Measurements from ENCODE around the gene UBL4A. TPM values are rescaled to one million over a fixed set of nuclear protein-coding genes. Genes with fewer than 3 reads are reported as not detected.
A peak's percentile ranks its signal among the peaks of the same experiment; 100 is the strongest.

UBL4A gene
- total RNA-seq, 1 donor from 2014 or later = 20.9 TPM

DNA sequence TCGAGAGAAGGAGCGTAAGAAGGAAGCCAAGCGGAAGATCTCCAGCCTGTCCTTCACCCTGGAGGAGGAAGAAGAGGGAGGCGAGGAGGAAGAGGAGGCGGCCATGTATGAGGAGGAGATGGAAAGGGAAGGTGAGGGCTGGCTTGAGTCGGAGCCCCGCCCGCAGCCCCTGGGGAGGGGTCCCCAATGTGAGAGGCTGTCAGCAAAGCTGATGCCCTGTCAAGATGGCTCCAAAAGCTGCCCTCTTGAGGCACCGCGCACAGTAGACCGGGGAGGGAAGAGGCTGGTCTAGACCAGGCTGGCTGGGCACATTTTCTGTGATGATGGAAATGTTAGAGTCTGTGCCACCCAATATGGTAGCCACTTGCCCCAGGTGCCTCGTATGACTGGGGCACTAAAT is 40.0 kb downstream of the UBL4A start:
- ATAC-seq (ENCODE audit: low read depth) (no peak), DNase-seq (no peak)
- TF ChIP-seq CTCF (IDR thresholded peaks at IDR 0.05) = no peak
- Mint-ChIP-seq H3K4me1 (peaks cover 3% of the 10 kb centered on the region), H3K36me3 (ENCODE audit: low read depth) (peaks cover 36% of the 10 kb centered on the region), H3K27me3 (no peaks in the 10 kb centered on the region), H3K4me3 (no peak overlapping the region), H3K27ac (no peak overlapping the region), H3K9me3 (no peaks in the 10 kb centered on the region)
- intact Hi-C loops (cut with micrococcal nuclease) = no loop called here
- POLR2A ChIA-PET = no interaction called here
- CTCF ChIA-PET = no interaction called here

DNA sequence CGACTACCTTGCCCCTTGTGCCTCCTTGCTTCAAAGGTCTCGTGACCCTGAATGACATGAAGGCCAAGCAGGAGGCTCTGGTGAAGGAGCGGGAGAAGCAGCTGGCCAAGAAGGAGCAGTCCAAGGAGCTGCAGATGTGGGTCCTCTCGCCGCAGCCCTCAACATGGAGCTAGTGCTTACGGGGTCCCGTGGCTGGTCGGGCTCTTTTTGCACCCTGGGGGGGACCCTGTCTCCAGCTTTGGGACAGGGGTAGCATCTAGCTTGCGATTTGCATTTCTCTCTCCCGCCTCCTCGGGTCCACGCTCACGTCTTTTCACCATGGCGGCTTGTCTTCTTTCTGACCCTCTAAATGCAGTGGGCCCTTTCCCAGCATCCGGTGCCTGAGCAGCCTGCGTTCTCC is 40.6 kb downstream of the UBL4A start:
- Mint-ChIP-seq H3K4me3 (no peak overlapping the region), H3K9me3 (no peaks in the 10 kb centered on the region), H3K27me3 (no peaks in the 10 kb centered on the region), H3K4me1 (peaks cover 3% of the 10 kb centered on the region), H3K27ac (no peak overlapping the region), H3K36me3 (ENCODE audit: low read depth) (peaks cover 37% of the 10 kb centered on the region)
- no peak for TF ChIP-seq CTCF (IDR thresholded peaks at IDR 0.05)
- POLR2A ChIA-PET = interaction anchor here (0.6 to 2.3 kb wide), 2 partner anchors 48 to 77 kb away, joined by 5 read pairs; no protein-coding TSS in a partner anchor
- ATAC-seq (ENCODE audit: low read depth) (no peak), DNase-seq (no peak)
- CTCF ChIA-PET = no interaction called here
- intact Hi-C loops (cut with micrococcal nuclease) = no loop called here

DNA sequence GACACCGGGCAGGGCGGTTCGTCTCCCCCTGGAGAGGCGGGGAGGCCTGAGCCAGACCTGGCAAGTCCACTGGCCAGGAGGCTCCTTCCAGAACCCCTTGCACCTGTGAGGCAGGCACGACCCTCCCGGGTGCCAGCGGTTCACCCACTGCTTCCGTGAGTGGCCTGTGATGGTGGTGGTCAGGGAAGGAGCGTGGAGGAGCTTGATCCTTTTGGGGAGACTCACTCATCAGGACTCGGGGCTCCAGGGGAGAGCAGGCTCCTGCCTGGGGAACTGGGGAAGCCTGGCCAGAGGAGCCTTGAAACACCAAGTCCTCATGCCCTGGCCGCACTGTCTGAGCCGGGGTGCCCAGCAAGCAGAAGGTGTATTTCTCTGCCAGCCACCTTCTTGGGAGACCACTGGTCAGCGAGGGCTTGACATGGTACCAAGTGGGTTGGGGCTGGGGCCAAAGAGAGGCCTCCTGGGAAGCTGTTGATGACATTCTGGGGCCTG is 41.6 kb downstream of the UBL4A start:
- ATAC-seq (ENCODE audit: low read depth) (no peak), DNase-seq (no peak)
- TF ChIP-seq CTCF (IDR thresholded peaks at IDR 0.05) = no peak
- ChIA-PET POLR2A (interaction anchor here (1.0 to 2.3 kb wide), 5 partner anchors 9 to 66 kb away, joined by 3 to 5 read pairs (median 3); partner anchors contain the start of gene EMD), CTCF (no interaction called here)
- H3K27me3 Mint-ChIP-seq = no peaks in the 10 kb centered on the region
- H3K36me3 Mint-ChIP-seq (ENCODE audit: low read depth) = peaks cover 35% of the 10 kb centered on the region
- peak overlapping the region; percentile 48 for H3K4me3 Mint-ChIP-seq
- H3K4me1 Mint-ChIP-seq = peaks cover 5% of the 10 kb centered on the region
- H3K9me3 Mint-ChIP-seq = no peaks in the 10 kb centered on the region
- intact Hi-C loops (cut with micrococcal nuclease) = loop anchor here (1.0 kb wide), 1 partner anchor 12 kb away; no protein-coding TSS in a partner anchor
- no peak overlapping the region for H3K27ac Mint-ChIP-seq

DNA sequence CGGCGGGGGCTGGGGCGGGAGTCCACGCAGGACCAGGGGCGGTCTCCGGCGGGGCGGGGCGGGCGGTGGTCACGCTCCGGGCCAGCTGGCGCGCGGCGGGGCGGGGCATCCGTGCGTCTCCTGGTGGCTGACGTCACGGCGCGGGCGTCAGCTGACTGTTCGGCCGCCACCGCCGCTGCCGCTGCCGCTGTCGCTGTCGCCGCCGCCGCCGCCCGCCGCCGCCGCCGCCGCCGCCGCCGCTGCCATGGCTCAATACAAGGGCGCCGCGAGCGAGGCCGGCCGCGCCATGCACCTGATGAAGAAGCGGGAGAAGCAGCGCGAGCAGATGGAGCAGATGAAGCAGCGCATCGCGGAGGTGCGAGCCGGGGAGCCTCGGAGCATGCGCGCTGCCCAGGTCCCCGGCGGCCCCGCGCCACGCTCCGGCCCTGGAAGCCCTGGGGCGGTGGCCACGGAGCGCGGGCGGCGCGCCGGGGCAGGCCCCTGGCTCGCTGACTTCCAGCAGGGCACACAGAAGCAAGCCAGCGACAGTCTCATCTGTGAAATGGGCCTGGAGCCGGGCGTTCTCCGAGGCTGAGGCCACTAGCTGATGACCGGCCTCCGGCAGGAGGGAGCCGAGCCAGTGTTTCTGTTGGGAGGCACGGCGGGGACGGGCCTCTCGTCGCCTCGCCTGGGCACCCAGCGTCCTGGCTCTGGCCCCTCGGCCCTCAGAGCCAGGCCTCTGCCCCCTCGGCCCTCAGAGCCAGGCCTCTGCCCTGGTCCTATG is 42.2 kb downstream of the UBL4A start, which contains the start of gene FAM50A:
FAM50A (plus strand) TSS at position 150 of the 763 bp plus-strand sequence; CDS start at position 245, 95 bp downstream.
- Mint-ChIP-seq H3K27ac (peak within 1 kb of the TSS; percentile 66), H3K4me3 (peak within 1 kb of the TSS; percentile 77), H3K9me3 (no peaks in the 10 kb centered on the region), H3K4me1 (peaks cover 5% of the 10 kb centered on the region), H3K36me3 (ENCODE audit: low read depth) (peaks cover 34% of the 10 kb centered on the region), H3K27me3 (no peaks in the 10 kb centered on the region)
- DNase-seq (peak; percentile 75), ATAC-seq (ENCODE audit: low read depth) (peak; percentile 90)
- intact Hi-C loops (cut with micrococcal nuclease) = loop anchor here (1.0 kb wide), 1 partner anchor 13 kb away; no protein-coding TSS in a partner anchor
- ChIA-PET POLR2A (interaction anchor here (1.0 to 2.3 kb wide), 6 partner anchors 8 to 103 kb away, joined by 3 to 5 read pairs (median 3); partner anchors contain the start of genes EMD and IKBKG), CTCF (no interaction called here)
- TF ChIP-seq CTCF (IDR thresholded peaks at IDR 0.05) = no peak

- intact Hi-C loops (cut with micrococcal nuclease) = no loop called here
- Mint-ChIP-seq H3K36me3 (ENCODE audit: low read depth) (peaks cover 36% of the 10 kb centered on the region), H3K27me3 (no peaks in the 10 kb centered on the region), H3K4me1 (peaks cover 8% of the 10 kb centered on the region), H3K27ac (peak overlapping the region; percentile 66), H3K4me3 (peak overlapping the region; percentile 74), H3K9me3 (no peaks in the 10 kb centered on the region)
- CTCF ChIA-PET = no interaction called here
- TF ChIP-seq CTCF (IDR thresholded peaks at IDR 0.05) = no peak
- POLR2A ChIA-PET = interaction anchor here (1.0 kb wide), 1 partner anchor 104 kb away, joined by 3 read pairs; the partner anchor contains the start of gene IKBKG
- no peak for DNase-seq
- peak; percentile 32 for ATAC-seq (ENCODE audit: low read depth)
Observed at GRCh38 chrX:154443479-154443910, 42.9 kb downstream of the UBL4A start.
